Neural progenitor cell (in vitro differentiated cells): ENCODE measurements around the gene SPIRE1.

ENCODE experiments used
- CTCF ChIP-seq: fragments of 200-600 bp; sonication (generic); IDR thresholded peaks from 2 replicates; pipeline ENCODE4 v1.5.1; 2017; ENCODE audit warnings: antibody characterized with exemption, mild to moderate bottlenecking
- EZH2 ChIP-seq: fragments of 200-600 bp; sonication (generic); IDR thresholded peaks from 2 replicates; pipeline ENCODE4 v1.6.1; 2017; ENCODE audit warnings: antibody characterized with exemption, mild to moderate bottlenecking, moderate library complexity
- EZH2phosphoT487 ChIP-seq: fragments of 200-600 bp; sonication (generic); IDR thresholded peaks from 2 replicates; pipeline ENCODE4 v1.6.1; 2017; ENCODE audit warnings: antibody characterized with exemption

GRCh38 chr18:12409469-12409868 is 248.4 kb downstream of the SPIRE1 start:
- no peak for TF ChIP-seq EZH2phosphoT487
- no peak for TF ChIP-seq CTCF
- no peak for TF ChIP-seq EZH2
